K562 (cell line): ENCODE measurements around the gene ACHE. TPM values are rescaled to one million over a fixed set of nuclear protein-coding genes. Genes with fewer than 3 reads are reported as not detected.

Experiments
- BRD4 ChIP-seq: fragments of 200-600 bp; sonication (generic); IDR thresholded peaks from 2 replicates; pipeline ENCODE4 v1.6.1; 2017; ENCODE audit warnings: inconsistent platforms
- KLF13 ChIP-seq: fragments of 450-650 bp; IDR thresholded peaks from 2 replicates; pipeline ENCODE4 v1.6.1; 2016; ENCODE audit warnings: missing genetic modification characterization, low read depth, mild to moderate bottlenecking, missing compliant biosample characterization, moderate library complexity, borderline replicate concordance
- LCOR ChIP-seq: sonication (generic); formaldehyde crosslinking; IDR thresholded peaks from 2 replicates; pipeline ENCODE4 v1.8.0; 2022; ENCODE audit warnings: mild to moderate bottlenecking, missing genetic modification reagents
- MYBL2 ChIP-seq, 2 experiments: fragments of 450-650 bp in 1 of 2; sonication (generic) in 1 of 2; formaldehyde crosslinking in 1 of 2; IDR thresholded peaks; 2 replicates each; pipeline versions ENCODE4 v1.6.1 to v1.8.1; 2017 to 2022; ENCODE audit warnings: borderline replicate concordance in 1 of 2, inconsistent platforms in 1 of 2, low read depth in 1 of 2, mild to moderate bottlenecking in 1 of 2, missing genetic modification reagents in 1 of 2, moderate library complexity in 1 of 2
- PHF21A ChIP-seq: fragments of 450-650 bp; IDR thresholded peaks from 2 replicates; pipeline ENCODE4 v1.6.1; 2017; ENCODE audit warnings: low read depth, borderline replicate concordance
- PTRF ChIP-seq: fragments of 450-650 bp; IDR thresholded peaks from 2 replicates; pipeline ENCODE4 v1.6.1; 2016; ENCODE audit warnings: mild to moderate bottlenecking, missing genetic modification characterization, missing compliant biosample characterization
- SNRNP70 ChIP-seq: fragments of 200-400 bp; formaldehyde crosslinking; optimal IDR thresholded peaks from 2 replicates; pipeline ENCODE3; 2017; ENCODE audit warnings: low read depth, low read length
- TRIM24 ChIP-seq, 2 experiments: fragments of 450-650 bp; IDR thresholded peaks; 2 replicates each; pipeline ENCODE4 v1.6.1; 2016
- ZNF165 ChIP-seq: fragments of 250-450 bp; sonication (Bioruptor Pico); IDR thresholded peaks from 2 replicates; pipeline ENCODE4 v1.4.0; 2020; ENCODE audit warnings: borderline replicate concordance
- ZNF354B ChIP-seq: fragments of 250-450 bp; sonication (Bioruptor Pico); IDR thresholded peaks from 2 replicates; pipeline ENCODE4 v1.4.0; 2020
- polyA plus RNA-seq, 8 experiments: library from polyadenylated mRNA; depleted of rRNA in 4 of 8; stranded (reverse) in 5 of 8; unstranded in 3 of 8; fragments of >200 nt; fragmentation: Nextera tagmentation in 2 of 8; fragmentation: Illumina TruSeq in 1 of 8; extraction: Ambion mirVana in 2 of 8; extraction: Trizol in 1 of 8; gene quantifications; 2 replicates each; pipeline versions ENCODE4 v1.2.1 to v1.2.3, GENCODE V29; 2011 to 2014; ENCODE audit warnings: inconsistent platforms in 1 of 8, missing spikeins in 1 of 8
- total RNA-seq, 7 experiments: library from RNA; depleted of rRNA in 6 of 7; stranded (reverse); fragments of >200 nt in 6 of 7; fragmentation: Illumina TruSeq in 2 of 7; extraction: Trizol in 2 of 7; gene quantifications; 2 replicates each; pipeline versions ENCODE4 v1.2.1 to v1.2.3, GENCODE V29; 2011 to 2021; ENCODE audit warnings: low replicate concordance in 1 of 7
- TF ChIP-seq, protein P1 (sequence below): sonication (generic); formaldehyde crosslinking; IDR thresholded peaks from 2 replicates; pipeline ENCODE4 v1.8.1; 2022; ENCODE audit warnings: missing genetic modification reagents

Gene ACHE
- total and polyA plus RNA-seq, 9 of the 15 experiments (the other 6 are each of a cell fraction or from before 2014, with no cell fraction given) = 0.04 to 8.8 (median 1.9) TPM

DNA sequence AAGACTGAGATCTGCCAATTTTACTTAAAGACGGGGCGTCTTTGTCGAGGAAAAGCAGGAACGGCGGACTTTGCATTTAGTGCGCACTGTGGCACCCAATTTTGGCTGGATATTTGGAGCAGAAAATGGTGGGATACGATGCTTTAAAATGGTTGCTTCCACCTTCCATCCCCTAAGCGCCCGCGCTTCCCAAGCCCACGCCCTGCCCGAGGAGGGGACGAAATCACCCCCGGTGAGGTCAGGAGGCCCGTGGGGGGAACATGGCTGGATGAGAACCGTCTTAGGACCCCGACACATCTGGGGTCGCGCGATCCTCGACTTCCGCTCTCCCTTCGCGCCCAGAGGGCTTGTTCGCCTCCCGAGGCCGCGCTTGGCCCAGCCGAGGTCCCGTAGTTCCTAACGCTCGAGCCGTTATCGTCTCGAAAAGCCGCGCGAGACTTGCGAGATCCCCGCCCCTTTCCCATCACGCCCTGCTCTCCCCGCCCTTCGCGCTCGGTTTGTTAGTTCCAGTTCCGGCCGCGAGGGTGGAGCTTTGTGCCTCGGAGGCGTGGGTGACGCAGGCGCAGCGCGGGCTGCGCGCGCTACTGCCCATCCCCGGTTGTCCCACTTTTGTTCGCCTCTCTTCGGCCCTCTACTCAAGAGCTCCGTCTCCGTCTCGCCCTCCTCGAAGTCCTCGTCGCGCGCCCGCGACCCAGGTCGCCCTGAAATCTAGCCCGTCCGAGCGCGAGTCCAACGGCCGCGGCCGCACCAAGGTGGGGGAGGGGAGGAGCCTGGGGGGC is 20.9 kb downstream of the ACHE start, which contains the start of gene SRRT (continued):
- TF ChIP-seq ZNF354B (CRISPR knock-in tag) = no peak
- no peak for TF ChIP-seq PTRF (tag)
- TF ChIP-seq ZNF165 = peak; percentile 78; the same call in 1 of the 2 replicates
- TF ChIP-seq LCOR = peak; percentile 65; the same call in 1 of the 2 replicates
- peak; percentile 96 for TF ChIP-seq MYBL2 (IDR thresholded peaks at IDR 0.05; ENCODE audit: low read depth)
- no peak; the same call in 1 of the 2 replicates for TF ChIP-seq MYBL2 (CRISPR knock-in tag; IDR thresholded peaks at IDR 0.05; ENCODE audit: borderline replicate concordance)
- peak in 1 of 2 experiments; percentile 66; a peak in 1 of 4 replicates for TF ChIP-seq TRIM24 (IDR thresholded peaks at IDR 0.05)
- TF ChIP-seq PHF21A = no peak; the same call in 1 of the 2 replicates
- no peak for TF ChIP-seq SNRNP70
- TF ChIP-seq, protein P1, sequence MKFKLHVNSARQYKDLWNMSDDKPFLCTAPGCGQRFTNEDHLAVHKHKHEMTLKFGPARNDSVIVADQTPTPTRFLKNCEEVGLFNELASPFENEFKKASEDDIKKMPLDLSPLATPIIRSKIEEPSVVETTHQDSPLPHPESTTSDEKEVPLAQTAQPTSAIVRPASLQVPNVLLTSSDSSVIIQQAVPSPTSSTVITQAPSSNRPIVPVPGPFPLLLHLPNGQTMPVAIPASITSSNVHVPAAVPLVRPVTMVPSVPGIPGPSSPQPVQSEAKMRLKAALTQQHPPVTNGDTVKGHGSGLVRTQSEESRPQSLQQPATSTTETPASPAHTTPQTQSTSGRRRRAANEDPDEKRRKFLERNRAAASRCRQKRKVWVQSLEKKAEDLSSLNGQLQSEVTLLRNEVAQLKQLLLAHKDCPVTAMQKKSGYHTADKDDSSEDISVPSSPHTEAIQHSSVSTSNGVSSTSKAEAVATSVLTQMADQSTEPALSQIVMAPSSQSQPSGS (CRISPR knock-in tag) = no peak
- TF ChIP-seq BRD4 = peak; percentile 97
- TF ChIP-seq KLF13 (tag) = 0 out of 2 replicates have a peak, but pooled peaks have one; percentile 18
